Right hindlimb (tissue), 1 donor: ENCODE measurements around the gene CPTP.
"Not testable (repeated sequence)": the region's sequence is repeated elsewhere in the genome, so short reads cannot be mapped to it uniquely, and the experiment has no call there.

ENCODE experiments used
- DNase-seq: peaks from one replicate; pipeline ENCODE4 v3.0.0-alpha.2; 2018

CPTP gene

GRCh38 chr1:1307261-1307922, 17.2 kb upstream of the CPTP start:
- DNase-seq = peak; percentile 36

GRCh38 chr1:1307923-1308755, 16.5 kb upstream of the CPTP start, which contains the start of the genes ACAP3 and PUSL1:
Gene ACAP3, minus strand, starts transcription at chr1:1307930. Its CDS starts 115 bp downstream, at chr1:1307815.
Gene PUSL1, plus strand, starts transcription at chr1:1308597. Its CDS starts 47 bp downstream, at chr1:1308644.
- peak; percentile 93 for DNase-seq

DNA sequence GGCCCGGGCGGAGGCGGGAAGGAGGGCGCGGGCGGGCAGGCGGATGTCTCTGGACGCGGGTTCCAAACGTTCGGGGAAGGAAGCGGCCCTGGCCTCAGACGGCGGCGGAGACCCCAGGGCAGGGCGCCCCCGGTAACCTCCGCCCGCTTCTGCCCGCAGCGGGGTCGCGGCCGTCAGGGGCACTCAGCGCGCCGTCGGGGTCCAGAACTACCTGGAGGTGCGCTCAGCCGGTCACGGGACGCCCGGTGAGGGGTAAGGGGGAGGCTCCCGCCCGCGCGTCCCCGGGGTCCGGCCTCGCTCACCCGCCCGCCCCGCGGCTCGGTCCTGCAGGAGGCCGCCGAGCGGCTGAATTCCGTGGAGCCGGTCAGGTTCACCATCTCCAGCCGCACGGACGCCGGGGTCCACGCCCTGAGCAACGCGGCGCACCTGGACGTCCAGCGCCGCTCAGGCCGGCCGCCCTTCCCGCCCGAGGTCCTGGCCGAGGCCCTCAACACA, 15.8 kb upstream of the CPTP start:
- DNase-seq = no peak

GRCh38 chr1:1309251-1310108, 15.1 kb upstream of the CPTP start:
- no peak for DNase-seq

DNA sequence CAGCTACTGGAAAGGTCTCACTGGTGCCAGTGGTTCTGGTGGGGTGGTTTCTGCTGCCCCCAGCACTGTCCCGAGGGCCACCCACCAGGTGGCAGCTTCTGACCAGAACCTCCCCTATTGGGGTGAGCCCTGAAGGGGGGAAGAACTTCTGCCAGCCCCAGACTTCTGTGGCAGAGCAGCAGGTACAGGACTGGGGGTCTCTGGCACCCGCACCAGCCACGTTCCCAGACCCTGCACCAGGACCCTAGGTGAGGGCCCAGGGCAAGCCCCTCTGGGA, 14.6 kb upstream of the CPTP start:
- DNase-seq = no peak

DNA sequence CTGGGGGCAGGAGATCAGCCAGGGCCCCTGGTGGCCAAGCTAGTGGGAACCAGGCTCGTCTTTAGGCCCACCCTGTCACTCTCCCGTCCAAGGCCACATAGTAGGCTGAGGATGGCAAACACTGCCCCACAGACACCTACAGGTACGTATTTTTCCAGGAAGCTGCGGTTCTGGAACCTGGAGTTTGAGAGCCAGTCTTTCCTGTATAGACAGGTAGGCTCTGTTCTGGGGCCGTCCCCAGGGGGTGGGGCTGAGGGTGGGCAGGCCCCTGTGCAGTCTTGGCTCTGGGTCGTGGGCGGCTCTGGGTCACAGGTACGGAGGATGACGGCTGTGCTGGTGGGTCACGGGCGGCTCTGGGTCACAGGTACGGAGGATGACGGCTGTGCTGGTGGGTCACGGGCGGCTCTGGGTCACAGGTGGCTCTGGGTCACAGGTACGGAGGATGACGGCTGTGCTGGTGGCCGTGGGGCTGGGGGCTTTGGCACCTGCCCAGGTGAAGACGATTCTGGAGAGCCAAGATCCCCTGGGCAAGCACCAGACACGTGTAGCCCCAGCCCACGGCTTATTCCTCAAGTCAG, 14.0 kb upstream of the CPTP start:
- no peak for DNase-seq

- DNase-seq = no peak
Observed at GRCh38 chr1:1311107-1312104, 13.2 kb upstream of the CPTP start.

- no peak for DNase-seq
Observed at GRCh38 chr1:1312450-1313314, 11.9 kb upstream of the CPTP start.

- DNase-seq = no peak
Observed at GRCh38 chr1:1313500-1314236, 10.9 kb upstream of the CPTP start.

GRCh38 chr1:1314237-1314586, 10.4 kb upstream of the CPTP start:
- DNase-seq = no peak

GRCh38 chr1:1314678-1315335, 9.8 kb upstream of the CPTP start:
- no peak for DNase-seq

DNA sequence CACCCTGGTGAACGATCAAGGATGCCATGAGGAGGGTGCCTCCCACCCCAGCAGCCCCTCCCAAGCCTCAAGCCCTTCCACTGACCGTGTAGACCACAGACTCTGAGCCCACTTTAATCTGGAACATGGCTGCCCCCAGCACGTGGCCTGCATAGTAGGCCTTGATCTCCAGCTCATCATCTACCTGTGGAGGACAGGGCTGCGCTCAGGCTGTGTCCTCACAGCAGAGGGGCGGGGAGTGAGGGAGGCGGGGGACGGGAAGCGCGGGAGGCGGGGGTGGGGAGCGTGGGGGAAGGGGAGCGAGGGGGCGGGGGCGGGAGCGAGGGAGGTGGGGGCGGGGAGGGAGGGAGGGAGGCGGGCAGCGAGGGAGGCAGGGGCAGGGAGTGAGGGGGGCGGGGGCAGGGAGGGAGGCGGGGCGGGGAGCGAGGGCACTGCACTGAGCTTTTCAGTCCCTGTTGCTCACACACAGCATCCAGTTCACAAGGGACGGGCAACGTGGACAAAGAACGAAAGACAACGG, 9.1 kb upstream of the CPTP start:
- DNase-seq = no peak

DNA sequence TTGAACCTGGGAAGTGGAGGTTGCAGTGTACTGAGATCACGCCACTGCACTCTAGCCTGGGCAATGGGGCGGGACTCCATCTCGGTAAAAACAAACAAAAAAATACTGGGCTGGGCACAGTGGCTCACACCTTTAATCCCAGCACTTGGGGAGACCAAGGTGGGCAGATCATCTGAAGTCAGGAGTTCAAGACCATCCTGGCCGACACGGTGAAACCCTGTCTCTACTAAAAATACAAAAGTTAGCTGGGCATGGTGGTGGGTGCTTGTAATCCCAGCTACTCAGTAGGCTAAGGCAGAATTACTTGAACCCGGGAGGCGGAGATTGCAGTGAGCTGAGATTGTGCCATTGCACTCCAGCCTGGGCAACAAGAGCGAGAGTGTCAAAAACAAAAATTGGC, 8.4 kb upstream of the CPTP start:
- not testable (repeated sequence) for DNase-seq

GRCh38 chr1:1317420-1317819, 7.2 kb upstream of the CPTP start:
- DNase-seq = no peak

DNA sequence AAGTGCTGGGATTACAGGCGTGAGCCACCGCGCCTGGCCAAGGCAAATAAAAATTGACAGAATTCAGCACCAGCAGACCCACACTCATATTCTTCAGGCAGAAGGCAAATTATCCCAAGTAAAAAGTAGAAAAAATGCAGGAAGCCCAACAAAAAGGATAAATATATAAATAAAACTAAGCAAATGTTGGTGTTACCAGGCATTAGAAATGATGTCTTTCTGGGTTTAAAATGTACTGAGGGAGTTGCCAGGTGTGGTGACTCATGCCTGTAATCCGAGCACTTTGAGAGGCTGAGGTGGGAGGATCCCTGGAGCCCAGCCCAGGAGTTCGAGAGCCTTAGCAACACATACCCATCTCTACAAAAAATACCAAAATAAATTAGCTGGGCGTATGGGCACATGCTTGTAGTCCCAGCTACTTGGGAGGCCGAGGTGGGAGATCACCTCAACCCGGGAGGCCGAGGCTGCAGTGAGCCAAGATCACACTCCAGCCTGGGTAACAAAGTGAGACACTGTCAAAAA, 6.4 kb upstream of the CPTP start:
- peak; percentile 82 for DNase-seq

DNA sequence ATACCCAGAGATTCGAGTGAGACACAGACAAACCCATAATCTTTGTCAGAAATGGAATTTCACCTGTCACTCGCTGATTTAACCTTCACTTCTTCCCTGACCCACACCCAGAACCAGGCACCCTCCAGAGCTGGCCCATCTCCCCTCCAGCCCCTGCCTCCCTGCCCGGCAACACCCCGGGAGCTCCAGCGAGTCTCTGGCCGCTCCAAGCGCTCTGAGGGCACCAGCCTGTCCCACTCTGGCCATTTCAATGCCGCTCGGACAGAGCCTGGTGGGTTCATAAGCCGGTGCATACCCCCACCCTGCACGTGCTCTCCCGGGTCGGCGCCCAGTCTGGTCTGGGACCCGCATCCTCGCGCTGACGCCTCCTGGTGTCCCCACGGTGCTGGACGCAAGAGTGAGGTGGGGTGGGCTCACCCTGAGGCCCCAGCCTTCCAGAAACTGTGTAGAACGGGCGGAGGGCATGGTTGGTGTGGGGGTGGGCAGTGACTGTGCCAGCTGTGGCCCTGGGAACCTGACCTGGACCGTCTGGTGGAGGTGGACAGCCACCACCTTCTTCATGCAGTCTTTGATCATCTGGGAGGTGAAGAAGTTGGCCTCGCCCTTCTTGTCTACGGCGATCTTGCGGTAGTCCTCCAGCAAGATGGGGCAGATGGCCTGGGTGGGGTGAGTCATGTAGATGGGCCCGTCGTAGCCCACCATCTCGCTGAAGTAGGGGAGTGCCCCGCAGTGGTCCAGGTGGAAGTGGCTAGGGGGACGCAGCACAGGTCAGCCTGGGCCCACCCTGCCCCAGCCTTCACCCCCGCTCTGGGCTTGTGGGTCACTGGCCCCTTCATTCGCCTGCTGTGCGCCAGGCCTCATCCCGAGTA, 5.6 kb upstream of the CPTP start:
- DNase-seq = no peak

DNA sequence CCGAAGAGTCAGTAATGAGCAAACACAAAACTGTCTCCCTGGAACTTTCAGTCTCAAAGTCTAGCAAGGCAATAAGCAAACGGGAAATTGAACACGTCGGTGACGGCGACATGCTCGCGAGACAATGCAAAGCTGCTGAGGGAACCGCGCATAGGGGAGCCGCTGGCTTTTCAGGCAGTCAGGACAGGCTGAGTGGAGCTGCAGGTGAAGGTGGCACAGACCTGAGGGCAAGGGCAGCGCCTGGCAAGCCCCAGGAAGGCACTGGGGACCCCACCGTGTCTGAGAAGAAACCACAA, 5.0 kb upstream of the CPTP start:
- no peak for DNase-seq
